ENCODE measurements around the gene ST3GAL3. TPM values are rescaled to one million over a fixed set of nuclear protein-coding genes. Genes with fewer than 3 reads are reported as not detected.
A peak's percentile ranks its signal among the peaks of the same experiment; 100 is the strongest.

ST3GAL3 gene
- total and polyA plus RNA-seq, 2 experiments from 2014 or later = 4.5 to 7.0 TPM

DNA sequence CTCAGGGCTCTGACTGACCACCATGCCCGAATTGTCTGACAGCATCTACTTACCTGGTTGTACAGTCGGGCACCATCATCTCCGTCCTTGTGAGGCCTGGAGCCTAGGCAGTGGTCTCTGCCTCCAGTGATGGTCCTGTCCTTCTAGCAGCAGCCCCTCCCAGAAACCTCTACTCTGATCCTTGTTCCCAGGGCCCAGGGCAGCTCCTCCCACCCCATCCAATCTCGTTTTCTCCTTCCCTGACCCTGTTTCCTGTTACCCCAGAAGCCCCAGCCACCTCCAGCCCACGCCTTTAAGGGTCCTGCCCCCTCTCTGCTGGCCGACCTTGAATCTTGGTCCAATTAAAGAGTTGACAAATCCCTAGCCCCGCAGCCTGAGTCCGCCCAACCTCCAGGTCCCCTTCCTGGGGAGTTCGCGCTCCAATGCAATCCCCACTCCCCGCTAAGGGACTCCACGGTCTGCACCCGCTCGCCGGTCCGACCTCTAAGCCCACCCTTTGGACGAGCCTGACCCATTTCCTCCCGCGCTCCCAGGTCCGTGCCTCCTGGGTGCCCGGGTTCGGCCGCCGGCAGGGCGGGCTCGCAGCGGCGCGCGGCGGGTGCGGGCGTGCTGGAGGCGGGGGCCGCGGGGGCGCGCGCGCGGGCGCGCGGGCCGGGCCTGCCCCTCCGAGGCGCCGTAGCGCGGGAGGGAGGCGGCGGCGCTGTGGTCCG is 271.4 kb downstream of the ST3GAL3 start, which contains the start of gene B4GALT2:
Gene B4GALT2, plus strand, starts transcription at position 660 of the 710 bp plus-strand sequence. CDS start 1,951 bp downstream, outside the sequence.
- peak; percentile 8 for ATAC-seq
- peak within 1 kb of the TSS; percentile 88 for H3K4me3 ChIP-seq
- peak within 1 kb of the TSS; percentile 98 for H3K4me2 ChIP-seq
- H2AFZ ChIP-seq = peak within 1 kb of the TSS; percentile 84
- peaks cover 16% of the 10 kb centered on the region for H3K79me2 ChIP-seq (replicated peaks; ENCODE audit: insufficient read depth)
- Mint-ChIP-seq H3K4me3 (peak within 1 kb of the TSS; percentile 90), H3K4me1 (peaks cover 45% of the 10 kb centered on the region), H3K36me3 (ENCODE audit: low read depth) (peaks cover 52% of the 10 kb centered on the region), H3K27ac (peak within 1 kb of the TSS; percentile 78), H3K9me3 (no peaks in the 10 kb centered on the region), H3K27me3 (ENCODE audit: insufficient read depth, low read depth, poor library complexity) (peaks cover 40% of the 10 kb centered on the region)
- peak; percentile 50; the same call in 1 of the 2 replicates for TF ChIP-seq POLR2AphosphoS5 (IDR thresholded peaks at IDR 0.05; ENCODE audit: low read depth)
- no peak for TF ChIP-seq JUNB (IDR thresholded peaks at IDR 0.05; ENCODE audit: unreplicated experiment)
- peaks cover 29% of the 10 kb centered on the region; the same call in 1 of the 2 replicates for H3F3A ChIP-seq (replicated peaks; ENCODE audit: low read depth)
- DNase-seq (ENCODE audit: low spot score) = peak; percentile 71
- H3K4me1 ChIP-seq (ENCODE audit: insufficient read depth) = peaks cover 22% of the 10 kb centered on the region
- no peaks in the 10 kb centered on the region for H3K27me3 ChIP-seq (ENCODE audit: insufficient read depth)
- H3K36me3 ChIP-seq (ENCODE audit: insufficient read depth) = 0 out of 2 replicates have a peak, but pooled peaks cover 7% of the 10 kb centered on the region
- peaks cover 19% of the 10 kb centered on the region for H4K20me1 ChIP-seq (replicated peaks; ENCODE audit: insufficient read depth)
- H3K27ac ChIP-seq (ENCODE audit: low read depth) = no peak within 1 kb of the TSS
- H3K9me2 ChIP-seq (ENCODE audit: insufficient read depth) = no peaks in the 10 kb centered on the region

DNA sequence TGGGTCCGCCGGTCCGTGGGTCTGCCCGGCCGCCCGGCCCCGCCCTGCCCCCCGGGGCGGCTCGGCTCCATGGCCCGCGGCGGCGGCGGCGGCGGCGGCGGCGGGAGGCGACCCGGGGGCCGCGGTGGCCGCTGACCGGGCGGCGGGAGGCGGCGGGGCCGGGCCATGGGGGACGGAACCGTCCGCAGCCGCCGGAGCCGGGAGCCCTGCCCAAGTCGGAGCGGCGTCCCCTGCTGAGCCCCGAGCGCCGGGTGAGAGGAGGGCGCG is 271.9 kb downstream of the ST3GAL3 start:
- Mint-ChIP-seq H3K9me3 (no peaks in the 10 kb centered on the region), H3K4me1 (peaks cover 41% of the 10 kb centered on the region), H3K36me3 (ENCODE audit: low read depth) (peaks cover 49% of the 10 kb centered on the region), H3K27me3 (ENCODE audit: insufficient read depth, low read depth, poor library complexity) (peaks cover 40% of the 10 kb centered on the region), H3K27ac (no peak overlapping the region), H3K4me3 (no peak overlapping the region; the same call in 2 of the 3 replicates)
- DNase-seq (ENCODE audit: low spot score) (no peak), ATAC-seq (no peak)
- peaks cover 18% of the 10 kb centered on the region for H3K4me1 ChIP-seq (ENCODE audit: insufficient read depth)
- peaks cover 16% of the 10 kb centered on the region for H3K79me2 ChIP-seq (replicated peaks; ENCODE audit: insufficient read depth)
- H3K27me3 ChIP-seq (ENCODE audit: insufficient read depth) = no peaks in the 10 kb centered on the region
- H2AFZ ChIP-seq = no peak overlapping the region
- peaks cover 29% of the 10 kb centered on the region; the same call in 1 of the 2 replicates for H3F3A ChIP-seq (replicated peaks; ENCODE audit: low read depth)
- no peak overlapping the region for H3K27ac ChIP-seq (ENCODE audit: low read depth)
- H3K36me3 ChIP-seq (ENCODE audit: insufficient read depth) = 0 out of 2 replicates have a peak, but pooled peaks cover 7% of the 10 kb centered on the region
- peak overlapping the region; percentile 69 for H3K4me3 ChIP-seq
- no peaks in the 10 kb centered on the region for H3K9me2 ChIP-seq (ENCODE audit: insufficient read depth)
- TF ChIP-seq, protein P1, sequence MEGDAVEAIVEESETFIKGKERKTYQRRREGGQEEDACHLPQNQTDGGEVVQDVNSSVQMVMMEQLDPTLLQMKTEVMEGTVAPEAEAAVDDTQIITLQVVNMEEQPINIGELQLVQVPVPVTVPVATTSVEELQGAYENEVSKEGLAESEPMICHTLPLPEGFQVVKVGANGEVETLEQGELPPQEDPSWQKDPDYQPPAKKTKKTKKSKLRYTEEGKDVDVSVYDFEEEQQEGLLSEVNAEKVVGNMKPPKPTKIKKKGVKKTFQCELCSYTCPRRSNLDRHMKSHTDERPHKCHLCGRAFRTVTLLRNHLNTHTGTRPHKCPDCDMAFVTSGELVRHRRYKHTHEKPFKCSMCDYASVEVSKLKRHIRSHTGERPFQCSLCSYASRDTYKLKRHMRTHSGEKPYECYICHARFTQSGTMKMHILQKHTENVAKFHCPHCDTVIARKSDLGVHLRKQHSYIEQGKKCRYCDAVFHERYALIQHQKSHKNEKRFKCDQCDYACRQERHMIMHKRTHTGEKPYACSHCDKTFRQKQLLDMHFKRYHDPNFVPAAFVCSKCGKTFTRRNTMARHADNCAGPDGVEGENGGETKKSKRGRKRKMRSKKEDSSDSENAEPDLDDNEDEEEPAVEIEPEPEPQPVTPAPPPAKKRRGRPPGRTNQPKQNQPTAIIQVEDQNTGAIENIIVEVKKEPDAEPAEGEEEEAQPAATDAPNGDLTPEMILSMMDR (conservative IDR thresholded peaks at IDR 0.05; ENCODE audit: low read depth in 2 of 2) = no peak
- TF ChIP-seq, protein P2, sequence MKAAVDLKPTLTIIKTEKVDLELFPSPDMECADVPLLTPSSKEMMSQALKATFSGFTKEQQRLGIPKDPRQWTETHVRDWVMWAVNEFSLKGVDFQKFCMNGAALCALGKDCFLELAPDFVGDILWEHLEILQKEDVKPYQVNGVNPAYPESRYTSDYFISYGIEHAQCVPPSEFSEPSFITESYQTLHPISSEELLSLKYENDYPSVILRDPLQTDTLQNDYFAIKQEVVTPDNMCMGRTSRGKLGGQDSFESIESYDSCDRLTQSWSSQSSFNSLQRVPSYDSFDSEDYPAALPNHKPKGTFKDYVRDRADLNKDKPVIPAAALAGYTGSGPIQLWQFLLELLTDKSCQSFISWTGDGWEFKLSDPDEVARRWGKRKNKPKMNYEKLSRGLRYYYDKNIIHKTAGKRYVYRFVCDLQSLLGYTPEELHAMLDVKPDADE (IDR thresholded peaks at IDR 0.05) = no peak
- peak overlapping the region; percentile 84 for H3K4me2 ChIP-seq
- peaks cover 19% of the 10 kb centered on the region for H4K20me1 ChIP-seq (replicated peaks; ENCODE audit: insufficient read depth)

All from GM23338 (cell line).